CD8-positive, alpha-beta memory T cell (primary cell): ENCODE results near the gene SPATA2. TPM values are rescaled to one million over a fixed set of nuclear protein-coding genes. Genes with fewer than 3 reads are reported as not detected.

ENCODE experiments used
- CTCF ChIA-PET: fragments of 350-600 bp; sonication (Branson Sonifier 250); formaldehyde crosslinking; loops from one replicate; lab custom pipeline; 2021; ENCODE audit warnings: antibody characterized with exemption; lab: Charles Lee
- POLR2A ChIA-PET: fragments of 350-600 bp; sonication (Branson Sonifier 250); formaldehyde crosslinking; loops from one replicate; lab custom pipeline; 2021; ENCODE audit warnings: antibody characterized with exemption; lab: Charles Lee
- DNase-seq, 5 donors: peaks; one replicate each; pipeline versions ENCODE4 v3.0.0 to v3.0.0-alpha.2; 2020 to 2022; ENCODE audit warnings: mixed read lengths in 1 of 5
- H3K27ac ChIP-seq: one replicate; pipeline ENCODE4 v1.7.0; 2013; ENCODE audit warnings: low read depth, mild to moderate bottlenecking, low read length, moderate library complexity
- H3K27me3 ChIP-seq: 2 replicates; pipeline ENCODE4 v1.7.0; 2013; ENCODE audit warnings: low read length, mild to moderate bottlenecking; ENCODE audit not compliant: insufficient read depth, poor library complexity, severe bottlenecking
- H3K36me3 ChIP-seq: 2 replicates; pipeline ENCODE4 v1.7.0; 2013; ENCODE audit warnings: mild to moderate bottlenecking, low read length, moderate library complexity; ENCODE audit not compliant: insufficient read depth
- H3K4me1 ChIP-seq: 2 replicates; pipeline ENCODE4 v1.7.0; 2013; ENCODE audit warnings: mild to moderate bottlenecking, low read length, moderate library complexity; ENCODE audit not compliant: insufficient read depth
- H3K4me3 ChIP-seq: 2 replicates; pipeline ENCODE4 v1.7.0; 2013; ENCODE audit warnings: mild to moderate bottlenecking, low read length
- H3K9me3 ChIP-seq: 2 replicates; pipeline ENCODE4 v1.7.0; 2013; ENCODE audit warnings: mild to moderate bottlenecking, low read length
- H3K27ac Mint-ChIP-seq, 8 donors: one replicate each; pipeline ENCODE4 v1.8.0; 2020 to 2021; ENCODE audit warnings: mixed read lengths in 8 of 8, mild to moderate bottlenecking in 6 of 8, inconsistent platforms in 3 of 8, moderate library complexity in 3 of 8
- H3K27me3 Mint-ChIP-seq, 2 donors: one replicate each; pipeline ENCODE4 v1.8.0; 2020 to 2021; ENCODE audit warnings: mixed read lengths in 2 of 2, mild to moderate bottlenecking in 1 of 2, moderate library complexity in 1 of 2
- H3K36me3 Mint-ChIP-seq, 3 donors: one replicate each; pipeline ENCODE4 v1.8.0; 2020 to 2021; ENCODE audit warnings: mixed read lengths in 3 of 3, inconsistent platforms in 1 of 3, mild to moderate bottlenecking in 1 of 3
- H3K4me1 Mint-ChIP-seq, 3 donors: one replicate each; pipeline ENCODE4 v1.8.0; 2020 to 2021; ENCODE audit warnings: mixed read lengths in 3 of 3, inconsistent platforms in 1 of 3, mild to moderate bottlenecking in 1 of 3
- H3K4me3 Mint-ChIP-seq, 7 donors: one replicate each; pipeline ENCODE4 v1.8.0; 2020 to 2021; ENCODE audit warnings: mixed read lengths in 7 of 7, mild to moderate bottlenecking in 6 of 7, moderate library complexity in 4 of 7, inconsistent platforms in 2 of 7
- H3K9me3 Mint-ChIP-seq, 5 donors: one replicate each; pipeline ENCODE4 v1.8.0; 2020 to 2022; ENCODE audit warnings: mixed read lengths in 5 of 5, mild to moderate bottlenecking in 3 of 5, moderate library complexity in 2 of 5, inconsistent platforms in 1 of 5
- polyA plus RNA-seq: library from polyadenylated mRNA; unstranded; fragments of 300-500 nt; fragmentation: Illumina TruSeq; gene quantifications from one replicate; pipeline ENCODE4 v1.2.3, GENCODE V29; 2021
- total RNA-seq, 2 experiments: library from RNA; stranded (reverse); gene quantifications; one replicate each; pipeline ENCODE4 v1.2.3, GENCODE V29; 2021

The SPATA2 gene
- total and polyA plus RNA-seq, 3 experiments from 2014 or later = 5.3 to 16.0 (median 15.0) TPM

GRCh38 chr20:49906615-49907154, 8.6 kb downstream of the SPATA2 start:
- peak in 1 of 5 donors; percentile 38 for DNase-seq
- Mint-ChIP-seq H3K9me3 (no peaks in the 10 kb centered on the region), H3K4me3 (no peak overlapping the region), H3K27ac (no peak overlapping the region), H3K4me1 (peaks cover 5 to 17% (median 8%) of the 10 kb centered on the region in 3 donors), H3K27me3 (peaks cover 0 to 1% of the 10 kb centered on the region in 2 donors), H3K36me3 (peaks cover 4 to 81% (median 16%) of the 10 kb centered on the region in 3 donors)
- Histone ChIP-seq H3K27ac (no peak overlapping the region), H3K4me3 (no peak overlapping the region), H3K4me1 (no peaks in the 10 kb centered on the region), H3K36me3 (peaks cover 10% of the 10 kb centered on the region), H3K27me3 (no peaks in the 10 kb centered on the region), H3K9me3 (no peaks in the 10 kb centered on the region)
- ChIA-PET POLR2A (no interaction called here), CTCF (interaction anchor here (1.2 kb wide), 1 partner anchor 10 kb away, joined by 4 read pairs; no protein-coding TSS in a partner anchor)

DNA sequence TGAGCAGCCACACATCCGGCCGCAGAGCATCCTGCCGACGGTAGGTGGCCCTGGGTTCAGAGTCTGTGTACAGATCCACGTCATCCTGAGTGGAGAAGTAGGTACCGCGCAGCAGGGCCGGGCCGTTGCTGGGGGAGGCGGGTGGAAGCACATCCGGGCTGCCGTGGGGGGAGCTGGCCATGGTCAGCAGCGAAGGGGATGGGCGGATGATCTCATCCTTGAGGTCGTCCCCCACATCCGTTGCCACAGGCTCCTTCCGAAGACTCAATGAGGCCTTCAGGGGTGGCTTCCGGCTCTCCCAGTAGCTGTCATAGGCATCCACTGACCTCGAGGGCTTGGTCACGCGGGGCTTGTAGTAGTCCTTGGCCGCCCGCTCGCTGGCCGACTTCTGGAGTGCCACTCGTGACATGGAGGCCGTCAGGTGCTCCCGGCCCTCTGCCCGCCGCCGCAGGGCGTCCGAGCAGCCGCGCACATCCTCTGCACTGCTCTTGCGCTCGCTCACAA, 9.2 kb downstream of the SPATA2 start:
- Mint-ChIP-seq H3K4me1 (peaks cover 5 to 15% (median 7%) of the 10 kb centered on the region in 3 donors), H3K36me3 (peaks cover 4 to 80% (median 16%) of the 10 kb centered on the region in 3 donors), H3K27me3 (peaks cover 0 to 1% of the 10 kb centered on the region in 2 donors), H3K27ac (peak overlapping the region in 2 of 8 donors; percentile 77 to 81), H3K9me3 (no peaks in the 10 kb centered on the region), H3K4me3 (peak overlapping the region in 1 of 7 donors; percentile 37)
- H3K9me3 ChIP-seq = no peaks in the 10 kb centered on the region
- no peak overlapping the region for H3K4me3 ChIP-seq
- peaks cover 10% of the 10 kb centered on the region for H3K36me3 ChIP-seq
- DNase-seq = no peak
- CTCF ChIA-PET = interaction anchor here (1.2 kb wide), 1 partner anchor 10 kb away, joined by 4 read pairs; no protein-coding TSS in a partner anchor
- no peaks in the 10 kb centered on the region for H3K4me1 ChIP-seq
- POLR2A ChIA-PET = no interaction called here
- no peak overlapping the region for H3K27ac ChIP-seq
- H3K27me3 ChIP-seq = no peaks in the 10 kb centered on the region

GRCh38 chr20:49905415-49906091, 9.8 kb downstream of the SPATA2 start:
- Histone ChIP-seq H3K4me1 (no peaks in the 10 kb centered on the region), H3K4me3 (no peak overlapping the region), H3K27ac (no peak overlapping the region), H3K9me3 (no peaks in the 10 kb centered on the region), H3K36me3 (peaks cover 10% of the 10 kb centered on the region), H3K27me3 (no peaks in the 10 kb centered on the region)
- POLR2A ChIA-PET = no interaction called here
- Mint-ChIP-seq H3K27me3 (peaks cover 0 to 1% of the 10 kb centered on the region in 2 donors), H3K36me3 (peaks cover 4 to 76% (median 16%) of the 10 kb centered on the region in 3 donors), H3K9me3 (no peaks in the 10 kb centered on the region), H3K4me3 (peak overlapping the region in 2 of 7 donors; percentile 18 to 37), H3K27ac (peak overlapping the region in 4 of 8 donors; percentile 43 to 81 (median 60)), H3K4me1 (peaks cover 1 to 9% (median 5%) of the 10 kb centered on the region in 3 donors)
- peak in 1 of 5 donors; percentile 47 for DNase-seq
- CTCF ChIA-PET = interaction anchor here (1.6 kb wide), 1 partner anchor 8 kb away, joined by 6 read pairs; no protein-coding TSS in a partner anchor

DNA sequence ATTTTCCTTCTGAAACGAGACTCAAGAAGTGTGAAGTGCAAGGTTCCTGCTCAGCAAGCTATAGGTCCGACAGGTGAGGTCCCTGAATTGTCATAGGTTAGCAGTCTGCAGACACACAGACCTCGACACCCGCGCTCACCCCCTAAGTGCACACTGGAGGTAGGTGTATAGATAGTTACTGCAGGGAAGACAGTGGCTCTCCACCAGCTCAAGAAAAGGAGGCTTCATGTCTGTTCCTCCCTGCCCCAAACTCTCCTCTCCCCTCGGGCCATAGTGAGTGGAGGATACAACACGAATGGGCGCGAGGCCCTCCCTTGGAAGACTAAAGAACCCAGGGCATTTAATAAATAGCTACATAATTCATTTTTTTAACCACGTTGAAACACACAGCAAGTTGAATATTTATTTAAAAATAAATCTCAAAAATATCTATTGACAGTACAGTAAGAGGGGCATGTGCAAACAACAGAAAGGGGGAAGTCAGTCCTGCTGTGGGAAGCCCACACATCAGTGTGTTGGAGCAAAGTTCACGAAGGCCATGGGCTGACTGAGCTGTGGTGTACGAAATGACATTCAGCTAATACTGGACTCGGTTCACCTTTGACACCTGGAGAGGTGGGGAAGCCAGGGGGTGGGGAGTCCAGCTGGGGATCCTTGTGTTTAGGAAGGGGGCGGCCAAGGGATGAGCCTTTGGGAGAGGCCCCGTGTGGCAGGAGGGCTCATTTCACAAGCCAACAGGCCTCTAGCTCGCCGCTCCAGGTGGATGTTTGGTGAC, 10.7 kb downstream of the SPATA2 start:
- Histone ChIP-seq H3K27ac (no peak overlapping the region), H3K9me3 (no peaks in the 10 kb centered on the region), H3K27me3 (no peaks in the 10 kb centered on the region), H3K4me3 (no peak overlapping the region), H3K4me1 (no peaks in the 10 kb centered on the region), H3K36me3 (peaks cover 10% of the 10 kb centered on the region)
- peaks cover 4 to 69% (median 16%) of the 10 kb centered on the region in 3 donors for H3K36me3 Mint-ChIP-seq
- H3K4me1 Mint-ChIP-seq = peaks cover 0 to 5% (median 2%) of the 10 kb centered on the region in 3 donors
- CTCF ChIA-PET = interaction anchor here (0.6 to 1.6 kb wide), 2 partner anchors 9 to 162 kb away, joined by 3 to 6 read pairs; no protein-coding TSS in a partner anchor
- POLR2A ChIA-PET = no interaction called here
- peaks cover 0 to 1% of the 10 kb centered on the region in 2 donors for H3K27me3 Mint-ChIP-seq
- peak overlapping the region in 1 of 7 donors; percentile 5 for H3K4me3 Mint-ChIP-seq
- peak overlapping the region in 1 of 8 donors; percentile 74 for H3K27ac Mint-ChIP-seq
- DNase-seq = peak in 1 of 5 donors; percentile 29
- H3K9me3 Mint-ChIP-seq = no peaks in the 10 kb centered on the region

DNA sequence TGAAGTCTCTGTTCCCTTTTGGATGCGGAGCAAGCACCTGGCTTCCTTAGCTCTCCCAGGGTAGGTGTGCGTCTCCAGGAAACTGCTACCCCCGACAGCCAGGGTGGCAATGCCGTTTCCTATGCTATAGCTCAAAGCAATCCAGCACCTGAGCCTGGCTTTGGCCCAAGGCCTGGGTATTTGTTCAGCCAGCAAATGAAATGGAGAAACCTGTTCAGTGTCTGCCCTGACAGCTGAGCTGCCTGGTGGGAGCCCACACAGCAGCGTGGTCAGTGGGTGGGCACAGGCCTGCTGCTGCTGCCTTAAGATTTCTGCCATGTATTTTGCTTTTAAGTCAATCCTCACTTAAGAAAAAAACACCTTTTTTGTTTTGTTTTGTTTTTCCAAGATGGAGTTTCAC, 13.7 kb downstream of the SPATA2 start:
- H3K27me3 Mint-ChIP-seq = peaks cover 0 to 1% of the 10 kb centered on the region in 2 donors
- ChIA-PET CTCF (no interaction called here), POLR2A (no interaction called here)
- Histone ChIP-seq H3K27me3 (no peaks in the 10 kb centered on the region), H3K9me3 (no peaks in the 10 kb centered on the region), H3K36me3 (peaks cover 9% of the 10 kb centered on the region), H3K27ac (no peak overlapping the region), H3K4me1 (no peaks in the 10 kb centered on the region), H3K4me3 (no peak overlapping the region)
- H3K9me3 Mint-ChIP-seq = no peaks in the 10 kb centered on the region
- no peak overlapping the region for H3K27ac Mint-ChIP-seq
- peaks cover 4 to 41% (median 18%) of the 10 kb centered on the region in 3 donors for H3K36me3 Mint-ChIP-seq
- peak in 1 of 5 donors; percentile 30 for DNase-seq
- H3K4me3 Mint-ChIP-seq = no peak overlapping the region
- H3K4me1 Mint-ChIP-seq = peaks cover 0 to 5% (median 0%) of the 10 kb centered on the region in 3 donors

GRCh38 chr20:49899541-49900383, 15.6 kb downstream of the SPATA2 start:
- peak in 1 of 5 donors; percentile 3 for DNase-seq
- H3K4me3 Mint-ChIP-seq = no peak overlapping the region
- no peaks in the 10 kb centered on the region for H3K4me1 ChIP-seq
- no peaks in the 10 kb centered on the region for H3K27me3 Mint-ChIP-seq
- H3K4me3 ChIP-seq = no peak overlapping the region
- no peaks in the 10 kb centered on the region for H3K9me3 ChIP-seq
- H3K36me3 ChIP-seq = peaks cover under 1% of the 10 kb centered on the region
- H3K9me3 Mint-ChIP-seq = no peaks in the 10 kb centered on the region
- H3K27ac ChIP-seq = no peak overlapping the region
- CTCF ChIA-PET = interaction anchor here (1.3 kb wide), 1 partner anchor 26 kb away, joined by 3 read pairs; no protein-coding TSS in a partner anchor
- H3K27me3 ChIP-seq = no peaks in the 10 kb centered on the region
- peaks cover 0 to 23% (median 9%) of the 10 kb centered on the region in 3 donors for H3K36me3 Mint-ChIP-seq
- no peak overlapping the region for H3K27ac Mint-ChIP-seq
- POLR2A ChIA-PET = no interaction called here
- peaks cover under 1 to 4% (median 3%) of the 10 kb centered on the region in 3 donors for H3K4me1 Mint-ChIP-seq

DNA sequence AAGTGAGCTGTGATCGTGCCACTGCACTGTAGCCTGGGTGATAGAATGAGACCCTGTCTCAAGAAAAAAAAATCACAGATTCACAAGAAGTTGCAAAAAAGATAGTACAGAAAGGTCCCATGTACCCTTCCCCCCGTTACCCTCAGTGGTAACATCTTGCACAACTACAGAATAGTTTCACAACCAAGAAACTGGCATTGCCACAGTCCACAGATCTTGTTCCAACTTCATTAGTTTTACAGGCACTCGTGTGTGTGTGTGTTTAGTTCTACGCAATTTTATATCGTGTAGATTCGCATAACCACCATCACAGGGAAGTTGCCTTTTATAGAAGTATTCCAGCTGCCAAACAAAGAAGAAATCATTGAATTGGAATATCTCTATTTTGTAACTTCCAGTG, 19.1 kb downstream of the SPATA2 start:
- H3K27ac ChIP-seq = no peak overlapping the region
- POLR2A ChIA-PET = no interaction called here
- H3K4me1 ChIP-seq = peaks cover 3% of the 10 kb centered on the region

More for the DNA sequence above, 19.1 kb downstream of the SPATA2 start:
- no peaks in the 10 kb centered on the region for H3K9me3 ChIP-seq
- CTCF ChIA-PET = no interaction called here
- H3K36me3 ChIP-seq = no peaks in the 10 kb centered on the region
- H3K27me3 ChIP-seq = no peaks in the 10 kb centered on the region
- Mint-ChIP-seq H3K36me3 (peaks cover 0 to 2% (median 1%) of the 10 kb centered on the region in 3 donors), H3K27ac (no peak overlapping the region), H3K27me3 (no peaks in the 10 kb centered on the region), H3K4me1 (peaks cover 16 to 23% (median 21%) of the 10 kb centered on the region in 3 donors), H3K9me3 (no peaks in the 10 kb centered on the region), H3K4me3 (no peak overlapping the region)
- H3K4me3 ChIP-seq = no peak overlapping the region
- DNase-seq = no peak
